ES-I3 (cell line): ENCODE measurements around the gene IRF5.

Source experiments
- H3K36me3 ChIP-seq: 2 replicates; pipeline ENCODE4 v1.6.1; 2013; ENCODE audit warnings: mild to moderate bottlenecking, low read length, control low read depth, moderate library complexity; ENCODE audit not compliant: insufficient read depth
- H3K4me1 ChIP-seq: 2 replicates; pipeline ENCODE4 v1.6.1; 2013; ENCODE audit warnings: mild to moderate bottlenecking, control low read depth, low read length; ENCODE audit not compliant: insufficient read depth
- H3K9ac ChIP-seq: 2 replicates; pipeline ENCODE4 v1.6.1; 2013; ENCODE audit warnings: low read depth, mild to moderate bottlenecking, low read length, moderate library complexity
- H3K9me3 ChIP-seq: 2 replicates; pipeline ENCODE4 v1.6.1; 2013; ENCODE audit warnings: mild to moderate bottlenecking, low read length, moderate library complexity; ENCODE audit not compliant: control insufficient read depth, insufficient read depth

IRF5 gene

GRCh38 chr7:128937647-128938543 is at the start of gene IRF5:
Gene IRF5 (plus strand): TSS chr7:128937927. CDS start chr7:128942082, 4,155 bp downstream.
- H3K9ac ChIP-seq = peak within 1 kb of the TSS; percentile 41
- peaks cover 3% of the 10 kb centered on the region; the same call in 1 of the 2 replicates for H3K4me1 ChIP-seq
- no peaks in the 10 kb centered on the region for H3K36me3 ChIP-seq
- H3K9me3 ChIP-seq = no peaks in the 10 kb centered on the region

GRCh38 chr7:128888039-128888755 is 49.5 kb upstream of the IRF5 start:
- Histone ChIP-seq H3K9ac (no peak overlapping the region), H3K36me3 (no peaks in the 10 kb centered on the region), H3K9me3 (no peaks in the 10 kb centered on the region), H3K4me1 (no peaks in the 10 kb centered on the region; the same call in 1 of the 2 replicates)

- Histone ChIP-seq H3K9me3 (no peaks in the 10 kb centered on the region), H3K36me3 (no peaks in the 10 kb centered on the region), H3K9ac (0 out of 2 replicates have a peak overlapping the region, but pooled peaks have one; percentile 4), H3K4me1 (no peaks in the 10 kb centered on the region; the same call in 1 of the 2 replicates)
Measured at GRCh38 chr7:128888756-128889095, 49.0 kb upstream of the IRF5 start.

GRCh38 chr7:128889121-128889520 is 48.6 kb upstream of the IRF5 start:
- H3K36me3 ChIP-seq = no peaks in the 10 kb centered on the region
- no peaks in the 10 kb centered on the region for H3K9me3 ChIP-seq
- H3K9ac ChIP-seq = 0 out of 2 replicates have a peak overlapping the region, but pooled peaks have one; percentile 4
- no peaks in the 10 kb centered on the region; the same call in 1 of the 2 replicates for H3K4me1 ChIP-seq

GRCh38 chr7:128890306-128891109 is 47.2 kb upstream of the IRF5 start:
- Histone ChIP-seq H3K9me3 (no peaks in the 10 kb centered on the region), H3K4me1 (no peaks in the 10 kb centered on the region; the same call in 1 of the 2 replicates), H3K36me3 (no peaks in the 10 kb centered on the region), H3K9ac (peak overlapping the region; percentile 58)

GRCh38 chr7:128891110-128891941 is 46.4 kb upstream of the IRF5 start:
- Histone ChIP-seq H3K36me3 (no peaks in the 10 kb centered on the region), H3K9me3 (no peaks in the 10 kb centered on the region), H3K9ac (peak overlapping the region; percentile 58), H3K4me1 (no peaks in the 10 kb centered on the region; the same call in 1 of the 2 replicates)

GRCh38 chr7:128891942-128892269 is 45.8 kb upstream of the IRF5 start:
- H3K9me3 ChIP-seq = no peaks in the 10 kb centered on the region
- H3K36me3 ChIP-seq = no peaks in the 10 kb centered on the region
- no peaks in the 10 kb centered on the region; the same call in 1 of the 2 replicates for H3K4me1 ChIP-seq
- no peak overlapping the region for H3K9ac ChIP-seq

GRCh38 chr7:128892521-128893250 is 45.0 kb upstream of the IRF5 start:
- H3K36me3 ChIP-seq = no peaks in the 10 kb centered on the region
- no peak overlapping the region for H3K9ac ChIP-seq
- no peaks in the 10 kb centered on the region; the same call in 1 of the 2 replicates for H3K4me1 ChIP-seq
- no peaks in the 10 kb centered on the region for H3K9me3 ChIP-seq

- Histone ChIP-seq H3K36me3 (no peaks in the 10 kb centered on the region), H3K9ac (no peak overlapping the region), H3K4me1 (no peaks in the 10 kb centered on the region; the same call in 1 of the 2 replicates), H3K9me3 (no peaks in the 10 kb centered on the region)
Measured at GRCh38 chr7:128893251-128894100, 44.3 kb upstream of the IRF5 start.

GRCh38 chr7:128894101-128894440 is 43.7 kb upstream of the IRF5 start:
- no peaks in the 10 kb centered on the region for H3K36me3 ChIP-seq
- no peaks in the 10 kb centered on the region for H3K4me1 ChIP-seq

GRCh38 chr7:128895320-128895719 is 42.4 kb upstream of the IRF5 start:
- Histone ChIP-seq H3K4me1 (no peaks in the 10 kb centered on the region), H3K36me3 (no peaks in the 10 kb centered on the region), H3K9ac (no peak overlapping the region), H3K9me3 (peaks cover 10% of the 10 kb centered on the region; the same call in 1 of the 2 replicates)

More at GRCh38 chr7:128894101-128894440, 43.7 kb upstream of the IRF5 start:
- Histone ChIP-seq H3K9ac (no peak overlapping the region), H3K9me3 (no peaks in the 10 kb centered on the region; the same call in 1 of the 2 replicates)

- Histone ChIP-seq H3K36me3 (no peaks in the 10 kb centered on the region), H3K9ac (no peak overlapping the region), H3K9me3 (peaks cover 10% of the 10 kb centered on the region; the same call in 1 of the 2 replicates), H3K4me1 (peaks cover 4% of the 10 kb centered on the region; the same call in 1 of the 2 replicates)
Measured at GRCh38 chr7:128899392-128899791, 38.3 kb upstream of the IRF5 start.
